ENCODE data around the gene TCF7L2. TPM values are rescaled to one million over a fixed set of nuclear protein-coding genes. Genes with fewer than 3 reads are reported as not detected.

Gene TCF7L2
- total RNA-seq, 2 experiments from 2014 or later = 1.3 to 8.5 TPM

- ChIA-PET POLR2A (no interaction called here), CTCF (ENCODE audit: unreplicated experiment) (no interaction called here)
- H3K9me2 ChIP-seq (ENCODE audit: insufficient read depth, low read length) = no peaks in the 10 kb centered on the region
- H3K27ac ChIP-seq (ENCODE audit: low read depth, low read length, poor library complexity, severe bottlenecking) = no peak overlapping the region
- no peak overlapping the region for H3K4me3 ChIP-seq (ENCODE audit: low read depth, low read length, poor library complexity, severe bottlenecking)
- no peaks in the 10 kb centered on the region for H3K79me2 ChIP-seq (ENCODE audit: insufficient read depth, low read depth, low read length)
- no peak overlapping the region for H3K4me2 ChIP-seq (ENCODE audit: low read length)
- intact Hi-C loops (cut with micrococcal nuclease; ENCODE audit: unreplicated experiment) = loop anchor here (5.0 kb wide), 1 partner anchor 412 kb away; no protein-coding TSS in a partner anchor
- TF ChIP-seq EZH2phosphoT487 (IDR thresholded peaks at IDR 0.05; ENCODE audit: borderline replicate concordance, low read depth, low read length) = no peak
- TF ChIP-seq, protein P1, sequence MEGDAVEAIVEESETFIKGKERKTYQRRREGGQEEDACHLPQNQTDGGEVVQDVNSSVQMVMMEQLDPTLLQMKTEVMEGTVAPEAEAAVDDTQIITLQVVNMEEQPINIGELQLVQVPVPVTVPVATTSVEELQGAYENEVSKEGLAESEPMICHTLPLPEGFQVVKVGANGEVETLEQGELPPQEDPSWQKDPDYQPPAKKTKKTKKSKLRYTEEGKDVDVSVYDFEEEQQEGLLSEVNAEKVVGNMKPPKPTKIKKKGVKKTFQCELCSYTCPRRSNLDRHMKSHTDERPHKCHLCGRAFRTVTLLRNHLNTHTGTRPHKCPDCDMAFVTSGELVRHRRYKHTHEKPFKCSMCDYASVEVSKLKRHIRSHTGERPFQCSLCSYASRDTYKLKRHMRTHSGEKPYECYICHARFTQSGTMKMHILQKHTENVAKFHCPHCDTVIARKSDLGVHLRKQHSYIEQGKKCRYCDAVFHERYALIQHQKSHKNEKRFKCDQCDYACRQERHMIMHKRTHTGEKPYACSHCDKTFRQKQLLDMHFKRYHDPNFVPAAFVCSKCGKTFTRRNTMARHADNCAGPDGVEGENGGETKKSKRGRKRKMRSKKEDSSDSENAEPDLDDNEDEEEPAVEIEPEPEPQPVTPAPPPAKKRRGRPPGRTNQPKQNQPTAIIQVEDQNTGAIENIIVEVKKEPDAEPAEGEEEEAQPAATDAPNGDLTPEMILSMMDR (conservative IDR thresholded peaks at IDR 0.05; ENCODE audit: low read length) = no peak
- no TSS peak for BruUV-seq (replicated peaks)
- H4K20me1 ChIP-seq (ENCODE audit: insufficient read depth, low read length) = no peaks in the 10 kb centered on the region
- no peaks in the 10 kb centered on the region for H3K4me1 ChIP-seq (ENCODE audit: insufficient read depth, low read length, poor library complexity, severe bottlenecking)
- H3K9me3 ChIP-seq (ENCODE audit: low read length) = no peaks in the 10 kb centered on the region
- H2AFZ ChIP-seq (ENCODE audit: low read length) = no peak overlapping the region
- H3K36me3 ChIP-seq (ENCODE audit: insufficient read depth, low read length) = no peaks in the 10 kb centered on the region
- no peak for DNase-seq (ENCODE audit: low spot score)
These were observed 15.9 kb upstream of the TCF7L2 start for GRCh38 chr10:112934193-112934592.

DNA sequence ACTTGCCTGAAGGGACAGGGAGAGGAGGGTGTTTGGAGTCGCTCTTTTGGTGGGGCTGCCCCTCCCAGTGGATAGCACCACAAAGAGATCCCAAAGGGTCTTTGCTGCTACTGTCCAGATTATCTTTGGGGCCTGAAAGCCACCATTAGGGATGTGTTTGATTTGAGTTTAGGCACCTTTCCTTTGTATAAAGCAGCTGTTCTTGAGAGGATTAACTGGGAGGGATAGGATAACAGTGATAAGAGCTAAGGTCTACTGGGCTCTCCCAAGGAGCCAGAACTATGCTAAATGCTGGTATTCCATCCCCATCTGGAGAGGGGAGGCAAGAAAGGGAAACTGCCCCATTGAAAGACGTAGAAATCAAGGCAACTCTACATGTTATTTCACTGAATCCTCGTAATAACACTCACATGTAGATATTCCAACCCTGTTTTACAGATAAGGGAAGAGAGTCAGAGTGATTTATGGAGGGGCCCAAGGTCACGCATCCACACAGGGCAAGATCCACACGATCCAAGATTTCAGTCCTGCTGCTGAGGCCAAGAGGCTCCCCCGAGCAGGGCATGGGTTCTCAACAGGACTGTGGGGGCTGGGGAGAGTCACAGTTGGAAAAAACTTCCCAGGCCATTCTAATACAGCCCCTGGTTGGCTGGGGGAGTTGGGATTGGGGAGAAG, 11.1 kb upstream of the TCF7L2 start:
- no peaks in the 10 kb centered on the region for H3K4me1 ChIP-seq (ENCODE audit: insufficient read depth, low read length, poor library complexity, severe bottlenecking)
- CTCF ChIA-PET (ENCODE audit: unreplicated experiment) = no interaction called here
- H3K9me3 ChIP-seq (ENCODE audit: low read length) = no peaks in the 10 kb centered on the region
- DNase-seq (ENCODE audit: low spot score) = no peak
- H3K79me2 ChIP-seq (ENCODE audit: insufficient read depth, low read depth, low read length) = no peaks in the 10 kb centered on the region
- H3K4me3 ChIP-seq (ENCODE audit: low read depth, low read length, poor library complexity, severe bottlenecking) = no peak overlapping the region
- H4K20me1 ChIP-seq (ENCODE audit: insufficient read depth, low read length) = no peaks in the 10 kb centered on the region
- H3K4me2 ChIP-seq (ENCODE audit: low read length) = no peak overlapping the region
- no peak for TF ChIP-seq EZH2phosphoT487 (IDR thresholded peaks at IDR 0.05; ENCODE audit: borderline replicate concordance, low read depth, low read length)
- TF ChIP-seq, protein P1 (conservative IDR thresholded peaks at IDR 0.05; ENCODE audit: low read length) = no peak
- no peaks in the 10 kb centered on the region for H3K9me2 ChIP-seq (ENCODE audit: insufficient read depth, low read length)
- intact Hi-C loops (cut with micrococcal nuclease; ENCODE audit: unreplicated experiment) = no loop called here
- H3K36me3 ChIP-seq (ENCODE audit: insufficient read depth, low read length) = no peaks in the 10 kb centered on the region
- BruUV-seq (replicated peaks) = no TSS peak
- no peak overlapping the region for H2AFZ ChIP-seq (ENCODE audit: low read length)
- POLR2A ChIA-PET = no interaction called here
- no peak overlapping the region for H3K27ac ChIP-seq (ENCODE audit: low read depth, low read length, poor library complexity, severe bottlenecking)

- no peaks in the 10 kb centered on the region for H3K9me2 ChIP-seq (ENCODE audit: insufficient read depth, low read length)
- no TSS peak for BruUV-seq (replicated peaks)
- intact Hi-C loops (cut with micrococcal nuclease; ENCODE audit: unreplicated experiment) = no loop called here
These were observed 4.2 kb upstream of the TCF7L2 start for GRCh38 chr10:112945811-112946210.

More at GRCh38 chr10:112945811-112946210, 4.2 kb upstream of the TCF7L2 start:
- Histone ChIP-seq H3K9me3 (ENCODE audit: low read length) (no peaks in the 10 kb centered on the region), H2AFZ (ENCODE audit: low read length) (no peak overlapping the region), H3K4me3 (ENCODE audit: low read depth, low read length, poor library complexity, severe bottlenecking) (no peak overlapping the region), H4K20me1 (ENCODE audit: insufficient read depth, low read length) (no peaks in the 10 kb centered on the region), H3K4me2 (ENCODE audit: low read length) (no peak overlapping the region), H3K79me2 (ENCODE audit: insufficient read depth, low read depth, low read length) (no peaks in the 10 kb centered on the region), H3K27ac (ENCODE audit: low read depth, low read length, poor library complexity, severe bottlenecking) (no peak overlapping the region), H3K4me1 (ENCODE audit: insufficient read depth, low read length, poor library complexity, severe bottlenecking) (peaks cover 7% of the 10 kb centered on the region), H3K36me3 (ENCODE audit: insufficient read depth, low read length) (no peaks in the 10 kb centered on the region)
- ChIA-PET POLR2A (no interaction called here), CTCF (ENCODE audit: unreplicated experiment) (no interaction called here)
- no peak for DNase-seq (ENCODE audit: low spot score)
- TF ChIP-seq, protein P1 (conservative IDR thresholded peaks at IDR 0.05; ENCODE audit: low read length) = no peak
- no peak for TF ChIP-seq EZH2phosphoT487 (IDR thresholded peaks at IDR 0.05; ENCODE audit: borderline replicate concordance, low read depth, low read length)
